GM12874 (cell line): ENCODE measurements around the gene PRICKLE3.

Experiments used
- CTCF ChIP-seq: IDR thresholded peaks from 2 replicates; pipeline ENCODE4 v1.5.1; 2011; ENCODE audit warnings: low read depth, mild to moderate bottlenecking, control low read depth, low read length, moderate library complexity; ENCODE audit not compliant: insufficient read depth

Gene PRICKLE3

GRCh38 chrX:49188468-49189076 is 2.4 kb upstream of the PRICKLE3 start:
- no peak for TF ChIP-seq CTCF

GRCh38 chrX:49187526-49187925 is 1.4 kb upstream of the PRICKLE3 start:
- no peak for TF ChIP-seq CTCF

- TF ChIP-seq CTCF = no peak
Measured at GRCh38 chrX:49187028-49187394, 838 bp upstream of the PRICKLE3 start.

- no peak for TF ChIP-seq CTCF
Measured at GRCh38 chrX:49184294-49185281, 1.6 kb downstream of the PRICKLE3 start.

GRCh38 chrX:49183701-49184281 is 2.4 kb downstream of the PRICKLE3 start:
- TF ChIP-seq CTCF = no peak

GRCh38 chrX:49179358-49179757 is 6.8 kb downstream of the PRICKLE3 start:
- TF ChIP-seq CTCF = no peak

GRCh38 chrX:49178537-49178936 is 7.6 kb downstream of the PRICKLE3 start:
- no peak for TF ChIP-seq CTCF
